SK-N-MC (cell line): Measurements from ENCODE around the gene RLN2.
"Not testable (repeated sequence)": the region's sequence is repeated elsewhere in the genome, so short reads cannot be mapped to it uniquely, and the experiment has no call there.

Experiments used
- DNase-seq: peaks from one replicate; pipeline ENCODE4 v3.0.0-alpha.2; 2011; ENCODE audit warnings: low read depth, low spot score
- H3K27ac ChIP-seq: fragments of 200-600 bp; sonication (generic); 2 replicates; pipeline ENCODE4 v1.5.1; 2016; ENCODE audit warnings: mixed run types
- H3K36me3 ChIP-seq: fragments of 200-600 bp; sonication (generic); 2 replicates; pipeline ENCODE4 v1.6.1; 2017; ENCODE audit warnings: antibody characterized with exemption, low read length, mixed read lengths; ENCODE audit not compliant: insufficient read depth
- H3K4me3 ChIP-seq: fragments of 200-600 bp; sonication (generic); 2 replicates; pipeline ENCODE4 v1.5.1; 2016
- H3K9ac ChIP-seq: fragments of 200-600 bp; sonication (generic); 2 replicates; pipeline ENCODE4 v1.8.0; 2017; ENCODE audit warnings: mixed run types, mixed read lengths; ENCODE audit not compliant: insufficient read length
- H3K9me3 ChIP-seq: fragments of 200-600 bp; sonication (generic); 2 replicates; pipeline ENCODE4 v1.6.1; 2017; ENCODE audit warnings: low read depth, mild to moderate bottlenecking, antibody characterized with exemption, low read length, moderate library complexity, mixed read lengths
- EZH2 ChIP-seq: fragments of 200-600 bp; sonication (generic); IDR thresholded peaks from one replicate; pipeline ENCODE4 v1.6.1; 2017; ENCODE audit warnings: antibody characterized with exemption
- FOXP2 ChIP-seq: optimal IDR thresholded peaks from 2 replicates; pipeline ENCODE3; 2011; ENCODE audit warnings: mild to moderate bottlenecking, moderate library complexity; ENCODE audit not compliant: insufficient read depth; ENCODE audit errors: extremely low read length, control extremely low read depth
- POLR2AphosphoS5 ChIP-seq: IDR thresholded peaks from 2 replicates; pipeline ENCODE4 v1.6.1; 2012; ENCODE audit warnings: mild to moderate bottlenecking, low read depth, low read length, borderline replicate concordance

The RLN2 gene, protein sequence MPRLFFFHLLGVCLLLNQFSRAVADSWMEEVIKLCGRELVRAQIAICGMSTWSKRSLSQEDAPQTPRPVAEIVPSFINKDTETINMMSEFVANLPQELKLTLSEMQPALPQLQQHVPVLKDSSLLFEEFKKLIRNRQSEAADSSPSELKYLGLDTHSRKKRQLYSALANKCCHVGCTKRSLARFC

DNA sequence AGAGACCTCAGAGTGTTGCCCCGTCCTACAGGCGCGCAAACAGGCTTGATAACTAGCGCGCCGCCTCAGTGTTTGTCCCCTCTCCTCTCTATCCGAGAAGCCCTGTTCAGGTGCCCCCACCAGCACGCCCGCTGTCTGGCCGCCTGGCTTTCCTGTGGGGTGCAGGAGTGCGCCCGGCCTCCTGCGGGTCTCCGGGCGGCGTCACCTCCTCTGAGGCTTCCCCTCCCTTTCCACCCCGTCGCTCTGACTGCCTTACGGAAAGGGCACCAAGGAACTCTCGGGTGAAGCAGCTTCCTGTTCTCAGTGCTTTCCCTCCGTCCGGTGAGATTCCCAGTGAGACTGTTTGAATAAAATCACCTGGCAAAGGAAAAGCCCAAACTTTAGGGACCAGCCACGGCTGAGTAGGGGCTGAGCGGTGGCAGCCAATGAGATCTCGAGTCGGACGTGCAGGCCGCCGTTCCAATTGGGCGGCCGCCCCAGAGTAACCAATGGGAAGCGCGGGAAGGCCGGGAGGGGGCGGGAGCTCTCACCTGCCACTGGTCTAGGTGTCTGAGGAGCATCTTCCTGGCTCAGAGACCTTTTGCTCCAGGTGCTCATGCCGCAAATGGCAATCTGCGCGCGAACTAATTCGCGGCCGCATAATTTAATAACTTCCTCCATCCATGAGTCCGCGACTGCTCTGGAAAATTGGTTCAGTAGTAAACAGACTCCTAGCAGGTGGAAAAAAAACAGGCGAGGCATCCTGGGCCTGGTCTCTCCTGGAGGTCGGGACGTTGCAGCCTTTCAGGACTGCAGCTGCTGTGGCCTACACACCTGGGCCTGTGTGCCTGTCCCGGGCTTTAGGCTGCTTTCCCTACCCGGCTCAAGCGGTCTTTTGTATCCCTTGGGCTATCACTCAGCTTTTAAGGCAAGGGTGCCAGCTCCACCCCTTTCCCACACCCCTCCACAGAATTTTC is at the start of gene RLN2:
TSS of gene RLN2 (minus strand) at position 877 of the 956 bp plus-strand sequence. CDS start at position 741, 136 bp downstream.
- not testable (repeated sequence) for H3K9ac ChIP-seq, H3K27ac ChIP-seq, H3K4me3 ChIP-seq

GRCh38 chr9:5354184-5354583 is 49.7 kb upstream of the RLN2 start:
- Histone ChIP-seq H3K36me3 (no peaks in the 10 kb centered on the region), H3K4me3 (no peak overlapping the region), H3K27ac (no peak overlapping the region), H3K9ac (no peak overlapping the region), H3K9me3 (no peaks in the 10 kb centered on the region)
- TF ChIP-seq FOXP2 = no peak
- TF ChIP-seq POLR2AphosphoS5 = no peak
- no peak for TF ChIP-seq EZH2
- no peak for DNase-seq

More for the DNA sequence above, at the start of gene RLN2:
- not testable (repeated sequence) for DNase-seq, H3K36me3 ChIP-seq, H3K9me3 ChIP-seq

DNA sequence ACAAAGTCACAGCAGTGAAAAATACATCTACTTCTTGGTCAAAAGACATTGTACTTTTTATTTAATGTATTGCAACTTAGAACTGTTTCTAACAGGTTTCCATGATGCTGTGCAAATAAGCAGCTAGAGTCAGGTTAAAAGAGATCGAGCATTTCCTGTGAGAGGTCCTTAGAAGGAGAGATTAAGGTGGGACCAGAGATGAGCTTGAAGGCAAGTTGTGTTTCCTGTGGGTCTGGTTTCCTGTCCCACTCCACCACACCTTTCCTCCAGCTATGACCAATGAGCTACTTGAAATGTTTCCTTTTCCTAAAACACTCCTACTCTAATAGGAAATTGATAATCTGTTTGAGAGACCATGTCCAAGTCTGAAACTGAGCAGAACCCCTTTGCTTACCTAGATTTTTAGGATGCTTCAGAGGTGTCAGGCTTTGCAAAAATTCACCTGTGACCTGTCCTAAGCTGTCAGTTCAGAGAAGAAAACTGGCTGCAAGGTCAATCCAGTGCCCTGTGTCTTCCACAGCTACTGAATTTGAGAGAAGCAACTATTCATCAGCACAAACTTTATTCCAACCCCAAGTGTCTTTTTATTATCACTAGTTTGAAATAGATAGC is 48.2 kb upstream of the RLN2 start:
- DNase-seq = no peak
- TF ChIP-seq FOXP2 = no peak
- TF ChIP-seq EZH2 = no peak
- no peak for TF ChIP-seq POLR2AphosphoS5
- Histone ChIP-seq H3K9ac (no peak overlapping the region), H3K36me3 (no peaks in the 10 kb centered on the region), H3K9me3 (no peaks in the 10 kb centered on the region), H3K27ac (no peak overlapping the region), H3K4me3 (no peak overlapping the region)

- H3K4me3 ChIP-seq, H3K36me3 ChIP-seq, H3K9ac ChIP-seq, H3K27ac ChIP-seq, DNase-seq, H3K9me3 ChIP-seq: not testable (repeated sequence)
Measured at GRCh38 chr9:5338992-5339981, 34.8 kb upstream of the RLN2 start, which contains the start of gene RLN1. RLN1 (minus strand) TSS chr9:5339876; CDS start chr9:5339746, 130 bp downstream.

DNA sequence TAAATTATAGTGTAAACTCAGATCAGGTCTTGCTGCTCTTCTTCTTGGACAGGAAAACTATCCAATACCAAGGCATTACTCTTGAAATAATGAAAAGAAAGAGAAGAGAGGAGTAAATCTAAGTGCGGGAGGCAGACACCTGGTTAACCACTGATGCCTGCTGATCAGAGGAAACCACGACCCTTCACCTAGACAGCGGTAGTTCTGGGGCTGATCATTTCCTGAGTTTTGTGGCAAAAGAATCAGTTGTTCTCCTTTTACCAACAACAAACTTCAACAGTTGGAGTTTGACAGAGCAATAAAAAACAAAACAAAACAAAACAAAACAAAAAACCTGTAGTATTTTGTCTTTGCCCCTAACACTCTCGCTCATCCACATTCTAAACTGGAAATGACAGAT is 32.2 kb upstream of the RLN2 start:
- TF ChIP-seq EZH2 (no peak), POLR2AphosphoS5 (no peak), FOXP2 (no peak)
- no peak for DNase-seq

DNA sequence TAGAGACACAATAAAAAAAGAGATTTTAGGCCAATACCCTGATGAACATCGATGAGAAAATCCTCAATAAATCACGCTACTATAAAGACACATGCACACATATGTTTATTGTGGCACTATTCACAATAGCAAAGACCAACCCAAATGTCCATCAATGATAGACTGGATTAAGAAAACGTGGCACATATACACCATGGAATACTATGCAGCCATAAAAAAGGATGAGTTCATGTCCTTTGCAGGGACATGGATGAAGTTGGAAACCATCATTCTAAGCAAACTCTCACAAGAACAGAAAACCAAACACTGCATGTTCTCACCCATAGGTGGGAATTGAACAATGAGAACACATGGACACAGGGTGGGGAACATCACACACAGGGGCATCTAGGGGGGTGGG is 26.8 kb upstream of the RLN2 start:
- not testable (repeated sequence) for H3K9ac ChIP-seq, H3K9me3 ChIP-seq, DNase-seq

More for the DNA sequence above, 32.2 kb upstream of the RLN2 start:
- H3K9me3 ChIP-seq = no peaks in the 10 kb centered on the region
- H3K4me3 ChIP-seq = no peak overlapping the region
- no peak overlapping the region for H3K27ac ChIP-seq
- H3K36me3 ChIP-seq = no peaks in the 10 kb centered on the region
- H3K9ac ChIP-seq = no peak overlapping the region

DNA sequence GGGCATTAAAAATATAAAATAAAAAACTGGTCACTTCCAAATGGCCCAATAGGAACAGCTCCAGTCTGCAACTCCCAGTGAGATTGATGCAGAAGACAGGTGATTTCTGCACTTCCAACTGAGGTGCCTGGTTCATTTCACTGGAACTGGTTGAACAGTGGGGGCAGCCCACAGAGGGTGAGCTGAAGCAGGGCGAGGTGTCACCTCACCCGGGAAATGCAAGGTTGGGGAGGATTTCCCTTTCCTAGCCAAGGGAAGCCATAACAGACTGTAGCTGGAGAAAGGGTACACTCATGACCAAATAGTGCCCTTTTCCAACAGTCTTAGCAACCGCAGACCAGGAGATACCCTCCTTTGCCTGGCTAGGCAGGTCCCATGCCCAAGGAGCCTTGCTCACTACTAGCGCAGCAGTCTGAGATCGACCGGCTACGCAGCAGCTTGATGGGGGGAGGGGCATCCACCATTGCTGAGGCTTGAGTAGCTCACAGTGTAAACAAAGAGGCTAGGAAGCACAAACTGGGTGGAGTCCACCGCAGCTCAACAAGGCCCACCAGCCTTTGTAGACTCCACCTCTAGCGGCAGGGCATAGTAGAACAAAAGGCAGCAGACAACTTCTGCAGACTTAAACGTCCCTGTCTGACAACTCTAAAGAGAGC is 22.5 kb upstream of the RLN2 start:
- H3K4me3 ChIP-seq = no peak overlapping the region
- DNase-seq = no peak
- no peak overlapping the region for H3K27ac ChIP-seq
- no peak overlapping the region for H3K9ac ChIP-seq
- no peaks in the 10 kb centered on the region for H3K36me3 ChIP-seq
- no peak for TF ChIP-seq FOXP2
- no peak for TF ChIP-seq POLR2AphosphoS5
- no peak for TF ChIP-seq EZH2
- no peaks in the 10 kb centered on the region for H3K9me3 ChIP-seq

More for the DNA sequence above, 26.8 kb upstream of the RLN2 start:
- H3K36me3 ChIP-seq, H3K27ac ChIP-seq, H3K4me3 ChIP-seq: not testable (repeated sequence)

GRCh38 chr9:5326187-5326586 is 21.7 kb upstream of the RLN2 start:
- no peak overlapping the region for H3K9ac ChIP-seq
- TF ChIP-seq EZH2 = no peak
- no peak for TF ChIP-seq FOXP2
- TF ChIP-seq POLR2AphosphoS5 = no peak
- no peaks in the 10 kb centered on the region for H3K9me3 ChIP-seq
- H3K27ac ChIP-seq = no peak overlapping the region
- no peaks in the 10 kb centered on the region for H3K36me3 ChIP-seq
- no peak for DNase-seq
- H3K4me3 ChIP-seq = no peak overlapping the region

DNA sequence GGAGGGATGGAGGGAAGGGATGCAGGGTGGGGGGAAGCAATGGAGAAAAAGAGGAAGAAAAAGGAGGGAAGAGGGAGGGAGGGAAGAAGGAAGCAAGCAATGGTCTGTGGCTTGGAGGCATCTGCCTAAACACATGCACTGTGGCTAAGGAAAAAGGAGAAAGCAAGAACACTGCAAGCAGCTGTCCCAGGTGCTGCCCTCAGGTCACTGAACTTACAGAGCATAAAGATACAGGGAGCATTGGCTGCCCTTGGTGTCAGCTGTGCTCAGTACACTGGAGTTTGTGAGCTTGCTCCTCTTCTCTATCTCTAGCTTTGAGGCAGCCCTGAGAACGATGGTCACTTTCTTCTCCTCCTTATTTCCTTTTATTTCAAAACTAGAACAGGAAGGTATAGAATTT is 17.1 kb upstream of the RLN2 start:
- H3K27ac ChIP-seq, DNase-seq, H3K9ac ChIP-seq, H3K9me3 ChIP-seq, H3K4me3 ChIP-seq, H3K36me3 ChIP-seq: not testable (repeated sequence)
